ENCODE measurements around the gene UTS2B. TPM values are rescaled to one million over a fixed set of nuclear protein-coding genes. Genes with fewer than 3 reads are reported as not detected.
A peak's percentile ranks its signal among the peaks of the same experiment; 100 is the strongest.

The UTS2B gene
- total and polyA plus RNA-seq, 4 donors = 1.5 to 18.5 (median 7.3) TPM

DNA sequence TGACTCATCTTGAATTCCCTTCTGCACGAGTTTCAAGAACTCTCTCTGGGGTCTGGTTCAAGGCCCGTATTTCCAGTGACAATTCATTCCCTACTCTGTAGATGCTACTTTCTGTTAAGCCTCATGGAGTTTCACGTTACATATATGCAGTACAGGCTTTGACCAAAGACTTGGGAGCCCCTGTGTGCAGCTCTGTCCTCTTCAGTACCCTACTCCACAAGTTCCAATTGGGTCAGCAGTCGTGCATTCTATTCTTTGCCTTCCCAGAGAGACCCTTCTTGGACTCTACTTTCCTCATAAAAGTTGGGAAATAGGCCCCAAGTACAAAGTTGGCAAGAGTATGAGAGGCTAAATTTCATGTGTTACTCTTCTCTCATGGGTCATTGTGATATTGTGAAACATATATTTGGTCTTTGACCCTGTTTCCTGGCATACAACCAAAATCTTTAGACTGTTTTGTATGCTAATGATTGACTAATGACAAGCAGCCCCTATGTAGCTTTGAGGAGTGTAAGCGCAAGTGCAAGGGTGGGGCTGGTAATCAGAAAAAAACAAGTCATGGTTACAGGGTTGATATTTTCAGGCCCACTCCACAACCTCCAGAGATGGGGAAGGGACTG, 16.1 kb downstream of the UTS2B start:
- no peak overlapping the region for H3K4me3 ChIP-seq (ENCODE audit: low read depth, low read length)
- H3K9me3 ChIP-seq (ENCODE audit: control insufficient read depth, insufficient read depth, low read length) = no peaks in the 10 kb centered on the region
- no peak overlapping the region for H3K27ac ChIP-seq (ENCODE audit: low read depth, low read length)
- WGBS (ENCODE audit: insufficient coverage) = 89% methylated on average over 5 of the region's 5 CpGs
- no peaks in the 10 kb centered on the region for H3K4me1 ChIP-seq (ENCODE audit: control insufficient read depth, insufficient read depth, low read length)
- no peaks in the 10 kb centered on the region for H3K27me3 ChIP-seq (ENCODE audit: control insufficient read depth, insufficient read depth, low read length)
- DNase-seq (ENCODE audit: low read depth in 4 of 6, low spot score in 6 of 6) = no peak
- no peaks in the 10 kb centered on the region for H3K36me3 ChIP-seq (ENCODE audit: control insufficient read depth, insufficient read depth, low read length)

DNA sequence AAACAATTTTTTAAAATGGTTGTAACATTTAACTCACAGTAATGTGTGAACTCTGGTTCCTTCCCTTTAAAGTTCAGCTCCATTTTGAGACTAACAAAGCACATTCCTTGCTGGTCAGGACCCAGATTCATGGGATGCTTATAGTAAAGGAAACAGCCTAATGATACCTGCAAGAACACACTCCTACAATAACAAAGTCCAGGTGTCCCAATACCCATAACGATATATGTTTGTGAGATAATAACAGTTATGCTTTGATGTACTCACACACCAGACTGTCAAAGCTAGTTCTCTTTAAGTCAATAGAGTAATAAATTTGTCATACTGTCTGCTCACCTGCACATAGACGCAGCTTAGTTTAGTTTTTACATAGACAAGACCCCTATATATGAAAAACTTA, 17.0 kb downstream of the UTS2B start:
- no peak for DNase-seq (ENCODE audit: low read depth in 4 of 6, low spot score in 6 of 6)
- no peaks in the 10 kb centered on the region for H3K9me3 ChIP-seq (ENCODE audit: control insufficient read depth, insufficient read depth, low read length)
- WGBS (ENCODE audit: insufficient coverage) = no CpG with 5 or more reads among the region's 2 CpGs
- H3K27me3 ChIP-seq (ENCODE audit: control insufficient read depth, insufficient read depth, low read length) = no peaks in the 10 kb centered on the region
- no peak overlapping the region for H3K27ac ChIP-seq (ENCODE audit: low read depth, low read length)
- H3K4me3 ChIP-seq (ENCODE audit: low read depth, low read length) = no peak overlapping the region
- no peaks in the 10 kb centered on the region for H3K4me1 ChIP-seq (ENCODE audit: control insufficient read depth, insufficient read depth, low read length)
- H3K36me3 ChIP-seq (ENCODE audit: control insufficient read depth, insufficient read depth, low read length) = no peaks in the 10 kb centered on the region

DNA sequence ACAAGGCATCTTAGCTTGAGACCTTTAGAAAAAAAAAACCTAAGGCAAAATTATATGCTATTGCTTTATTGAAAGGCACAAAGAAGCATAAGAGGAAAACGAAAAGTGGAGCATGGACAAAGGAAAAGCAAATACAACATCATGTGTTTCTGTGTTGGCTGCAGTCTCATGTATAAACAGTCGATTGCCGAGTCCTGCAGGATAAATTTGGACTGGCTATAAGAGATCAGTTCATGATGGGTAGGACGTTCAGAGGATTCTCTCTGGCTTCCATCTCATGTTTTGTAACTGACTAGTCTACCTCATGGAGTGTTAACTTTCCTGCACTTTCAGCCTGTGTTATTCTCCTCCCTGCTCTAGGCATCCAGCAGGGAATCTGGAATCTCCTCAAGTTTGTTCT, 23.0 kb downstream of the UTS2B start:
- H3K9me3 ChIP-seq (ENCODE audit: control insufficient read depth, insufficient read depth, low read length) = no peaks in the 10 kb centered on the region
- H3K4me1 ChIP-seq (ENCODE audit: control insufficient read depth, insufficient read depth, low read length) = no peaks in the 10 kb centered on the region
- no peak overlapping the region for H3K4me3 ChIP-seq (ENCODE audit: low read depth, low read length)
- H3K36me3 ChIP-seq (ENCODE audit: control insufficient read depth, insufficient read depth, low read length) = no peaks in the 10 kb centered on the region
- no peaks in the 10 kb centered on the region for H3K27me3 ChIP-seq (ENCODE audit: control insufficient read depth, insufficient read depth, low read length)
- DNase-seq (ENCODE audit: low read depth in 4 of 6, low spot score in 6 of 6) = no peak
- H3K27ac ChIP-seq (ENCODE audit: low read depth, low read length) = no peak overlapping the region
- WGBS (ENCODE audit: insufficient coverage) = 84% methylated on average over 2 of the region's 4 CpGs

DNA sequence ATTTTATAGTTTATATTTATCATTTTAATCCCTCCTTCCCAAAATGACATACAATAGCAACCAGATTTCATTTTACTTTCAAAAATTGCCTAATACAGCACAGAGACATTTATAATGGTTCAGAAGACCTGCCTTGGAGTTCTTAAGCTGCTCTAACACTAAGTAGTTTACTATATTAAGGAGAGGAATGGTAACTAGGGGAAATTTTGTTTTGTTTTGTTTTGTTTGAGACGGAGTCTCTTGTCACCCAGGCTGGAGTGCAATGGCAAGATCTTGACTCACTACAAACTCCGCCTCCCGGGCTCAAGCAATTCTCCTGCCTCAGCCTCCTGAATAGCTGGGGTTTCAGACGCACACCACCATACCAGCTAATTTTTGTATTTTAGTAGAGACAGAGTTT, 23.9 kb downstream of the UTS2B start:
- WGBS (ENCODE audit: insufficient coverage) = no CpG with 5 or more reads among the region's 4 CpGs

DNA sequence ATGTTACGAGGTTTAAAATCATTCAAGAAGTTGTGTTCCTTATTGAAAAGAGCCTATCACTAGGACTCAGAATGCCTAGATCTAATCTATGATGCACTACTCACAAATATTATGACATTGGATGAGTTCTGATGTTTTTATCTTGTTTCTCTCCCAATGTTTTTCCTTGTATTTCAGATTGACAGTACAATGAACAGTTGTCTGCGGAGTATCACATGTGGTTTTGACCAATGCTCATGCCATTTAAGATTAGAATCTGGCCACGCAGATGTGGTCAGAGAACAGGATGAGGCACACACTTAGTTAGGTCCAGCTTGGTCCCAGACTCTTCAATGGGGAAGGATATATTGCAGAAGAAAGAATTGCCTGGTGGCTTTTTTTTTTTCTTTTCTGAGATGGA, 26.7 kb downstream of the UTS2B start:
- WGBS (ENCODE audit: insufficient coverage) = 90% methylated on average over 2 of the region's 3 CpGs
- H3K27ac ChIP-seq (ENCODE audit: low read depth, low read length) = no peak overlapping the region
- H3K36me3 ChIP-seq (ENCODE audit: control insufficient read depth, insufficient read depth, low read length) = no peaks in the 10 kb centered on the region
- DNase-seq (ENCODE audit: low read depth in 4 of 6, low spot score in 6 of 6) = no peak
- H3K4me3 ChIP-seq (ENCODE audit: low read depth, low read length) = no peak overlapping the region
- H3K4me1 ChIP-seq (ENCODE audit: control insufficient read depth, insufficient read depth, low read length) = no peaks in the 10 kb centered on the region
- H3K27me3 ChIP-seq (ENCODE audit: control insufficient read depth, insufficient read depth, low read length) = no peaks in the 10 kb centered on the region
- no peaks in the 10 kb centered on the region for H3K9me3 ChIP-seq (ENCODE audit: control insufficient read depth, insufficient read depth, low read length)

More for the DNA sequence above, 23.9 kb downstream of the UTS2B start:
- no peaks in the 10 kb centered on the region for H3K9me3 ChIP-seq (ENCODE audit: control insufficient read depth, insufficient read depth, low read length)
- H3K36me3 ChIP-seq (ENCODE audit: control insufficient read depth, insufficient read depth, low read length) = no peaks in the 10 kb centered on the region
- no peak overlapping the region for H3K4me3 ChIP-seq (ENCODE audit: low read depth, low read length)
- DNase-seq (ENCODE audit: low read depth in 4 of 6, low spot score in 6 of 6) = no peak
- H3K27ac ChIP-seq (ENCODE audit: low read depth, low read length) = no peak overlapping the region
- no peaks in the 10 kb centered on the region for H3K27me3 ChIP-seq (ENCODE audit: control insufficient read depth, insufficient read depth, low read length)
- no peaks in the 10 kb centered on the region for H3K4me1 ChIP-seq (ENCODE audit: control insufficient read depth, insufficient read depth, low read length)

DNA sequence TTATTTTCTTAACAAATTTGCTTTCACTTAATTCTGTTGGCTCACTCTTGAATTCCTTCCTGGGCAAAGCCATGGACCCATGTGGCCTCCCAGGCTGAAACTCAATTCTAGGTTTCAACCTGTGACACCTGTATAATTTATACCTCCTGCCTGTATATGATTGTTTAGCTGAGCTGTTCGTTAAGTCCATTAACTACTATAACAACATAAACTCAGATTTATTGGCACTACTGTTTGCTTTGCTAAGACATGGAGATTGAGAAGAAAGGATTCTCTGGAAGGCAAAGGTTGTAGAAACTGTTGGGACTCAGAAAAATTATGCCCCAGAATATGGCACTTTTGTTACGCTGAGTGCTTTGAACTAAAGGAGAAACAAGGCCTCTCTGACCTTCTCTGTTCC, 27.9 kb downstream of the UTS2B start:
- DNase-seq (ENCODE audit: low read depth in 4 of 6, low spot score in 6 of 6) = no peak
- no peaks in the 10 kb centered on the region for H3K27me3 ChIP-seq (ENCODE audit: control insufficient read depth, insufficient read depth, low read length)
- WGBS (ENCODE audit: insufficient coverage) = no CpG with 5 or more reads among the region's 2 CpGs
- no peaks in the 10 kb centered on the region for H3K9me3 ChIP-seq (ENCODE audit: control insufficient read depth, insufficient read depth, low read length)
- no peaks in the 10 kb centered on the region for H3K36me3 ChIP-seq (ENCODE audit: control insufficient read depth, insufficient read depth, low read length)
- H3K4me3 ChIP-seq (ENCODE audit: low read depth, low read length) = no peak overlapping the region
- H3K4me1 ChIP-seq (ENCODE audit: control insufficient read depth, insufficient read depth, low read length) = no peaks in the 10 kb centered on the region
- H3K27ac ChIP-seq (ENCODE audit: low read depth, low read length) = no peak overlapping the region

DNA sequence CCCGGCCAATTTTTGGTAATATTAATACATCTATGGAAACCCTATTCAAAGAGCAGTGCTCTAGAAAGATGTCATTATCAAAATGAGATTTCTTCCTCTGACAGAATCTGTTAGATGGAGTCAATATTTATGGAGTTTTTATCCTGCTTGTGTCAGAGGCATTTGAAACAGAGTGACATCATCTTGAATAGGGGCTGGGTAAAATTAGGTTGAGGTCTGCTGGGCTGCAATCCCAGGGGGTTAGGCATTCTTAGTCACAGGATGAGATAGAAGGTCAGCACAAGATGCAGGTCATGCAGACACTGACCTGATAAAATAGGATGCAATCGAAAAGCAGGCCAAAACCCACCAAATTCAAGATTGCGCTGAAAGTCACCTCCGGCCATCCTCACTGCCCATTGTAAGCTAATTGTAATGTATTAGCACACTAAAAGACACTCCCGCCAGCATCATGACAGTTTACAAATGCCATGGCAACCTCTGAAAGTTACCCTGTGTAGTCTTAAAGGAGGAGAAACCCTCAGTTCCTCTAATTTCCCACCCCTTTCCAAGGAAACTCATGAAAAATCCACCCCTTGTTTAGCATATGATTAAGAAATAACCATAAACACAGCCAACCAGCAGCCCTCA, 28.4 kb downstream of the UTS2B start:
- Histone ChIP-seq H3K27ac (ENCODE audit: low read depth, low read length) (no peak overlapping the region), H3K4me1 (ENCODE audit: control insufficient read depth, insufficient read depth, low read length) (no peaks in the 10 kb centered on the region), H3K9me3 (ENCODE audit: control insufficient read depth, insufficient read depth, low read length) (no peaks in the 10 kb centered on the region), H3K4me3 (ENCODE audit: low read depth, low read length) (no peak overlapping the region), H3K27me3 (ENCODE audit: control insufficient read depth, insufficient read depth, low read length) (no peaks in the 10 kb centered on the region), H3K36me3 (ENCODE audit: control insufficient read depth, insufficient read depth, low read length) (no peaks in the 10 kb centered on the region)
- no peak for DNase-seq (ENCODE audit: low read depth in 4 of 6, low spot score in 6 of 6)
- 100% methylated on average over 2 of the region's 5 CpGs for whole genome bisulfite sequencing (ENCODE audit: insufficient coverage)

DNA sequence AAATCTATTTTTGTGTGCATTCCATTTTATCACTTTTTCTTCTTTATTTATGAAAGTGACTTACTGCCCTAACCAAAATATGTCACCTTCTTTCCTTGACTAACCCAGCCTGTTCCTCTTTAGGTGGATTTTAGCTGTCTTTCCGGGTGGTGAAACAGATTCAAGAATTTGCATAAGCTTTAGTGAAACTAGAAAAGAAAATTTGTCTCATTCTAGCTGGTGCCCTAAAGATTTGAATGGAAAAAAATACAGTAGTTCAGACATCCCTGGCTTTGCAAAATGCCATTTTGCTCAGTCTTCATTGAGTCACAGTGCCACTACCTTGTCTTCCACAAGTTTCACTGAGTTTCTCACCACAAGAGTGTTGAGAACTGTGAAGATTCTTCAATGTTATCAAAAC, 29.3 kb downstream of the UTS2B start:
- Histone ChIP-seq H3K4me3 (ENCODE audit: low read depth, low read length) (no peak overlapping the region), H3K36me3 (ENCODE audit: control insufficient read depth, insufficient read depth, low read length) (no peaks in the 10 kb centered on the region), H3K27me3 (ENCODE audit: control insufficient read depth, insufficient read depth, low read length) (no peaks in the 10 kb centered on the region), H3K9me3 (ENCODE audit: control insufficient read depth, insufficient read depth, low read length) (no peaks in the 10 kb centered on the region), H3K4me1 (ENCODE audit: control insufficient read depth, insufficient read depth, low read length) (no peaks in the 10 kb centered on the region), H3K27ac (ENCODE audit: low read depth, low read length) (no peak overlapping the region)
- WGBS (ENCODE audit: insufficient coverage) = no CpG with 5 or more reads among the region's 1 CpG
- no peak for DNase-seq (ENCODE audit: low read depth in 4 of 6, low spot score in 6 of 6)

DNA sequence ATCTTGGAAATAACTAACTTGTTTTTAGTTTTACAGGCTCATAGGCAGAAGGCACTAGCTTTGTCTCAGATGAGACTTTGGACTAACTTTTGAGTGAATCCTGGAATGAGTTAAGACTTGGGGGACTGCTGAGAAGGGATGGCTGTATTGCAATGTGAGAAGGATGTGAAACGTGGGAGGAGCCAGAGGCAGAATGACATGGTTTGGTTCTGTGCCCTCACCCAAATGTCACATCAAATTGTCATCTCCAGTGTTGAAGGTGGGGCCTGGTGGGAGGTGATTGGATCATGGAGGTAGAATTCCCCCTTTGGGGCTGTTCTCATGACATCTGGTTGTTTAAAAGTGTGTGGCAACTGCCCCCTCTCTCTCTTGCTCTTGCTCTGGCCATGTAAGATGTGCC, 29.9 kb downstream of the UTS2B start:
- Histone ChIP-seq H3K27ac (ENCODE audit: low read depth, low read length) (no peak overlapping the region), H3K9me3 (ENCODE audit: control insufficient read depth, insufficient read depth, low read length) (no peaks in the 10 kb centered on the region), H3K36me3 (ENCODE audit: control insufficient read depth, insufficient read depth, low read length) (no peaks in the 10 kb centered on the region), H3K4me1 (ENCODE audit: control insufficient read depth, insufficient read depth, low read length) (no peaks in the 10 kb centered on the region), H3K27me3 (ENCODE audit: control insufficient read depth, insufficient read depth, low read length) (no peaks in the 10 kb centered on the region), H3K4me3 (ENCODE audit: low read depth, low read length) (no peak overlapping the region)
- WGBS (ENCODE audit: insufficient coverage) = 80% methylated on average over 1 of the region's 1 CpG
- no peak for DNase-seq (ENCODE audit: low read depth in 4 of 6, low spot score in 6 of 6)

DNA sequence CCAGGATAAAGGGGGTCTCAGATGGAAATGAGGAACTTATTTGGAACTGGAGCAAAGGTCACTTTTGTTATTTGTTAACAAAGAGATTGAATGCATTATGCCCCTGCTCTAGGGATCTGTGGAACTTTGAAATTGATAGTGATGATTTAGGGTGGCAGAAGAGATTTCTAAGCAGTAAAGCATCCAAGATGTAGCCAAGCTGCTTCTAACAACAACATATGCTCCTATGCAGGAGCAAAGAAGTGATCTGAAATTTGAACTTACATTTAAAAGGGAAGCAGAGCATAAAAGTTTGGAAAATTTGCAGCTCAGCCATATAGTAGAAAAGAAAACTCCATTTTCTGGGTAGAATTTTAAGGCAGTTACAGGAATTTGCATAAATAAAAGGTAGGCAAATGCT, 31.5 kb downstream of the UTS2B start:
- H3K4me1 ChIP-seq (ENCODE audit: control insufficient read depth, insufficient read depth, low read length) = no peaks in the 10 kb centered on the region
- DNase-seq (ENCODE audit: low read depth in 4 of 6, low spot score in 6 of 6) = peak in 1 of 6 donors; percentile 50
- no peaks in the 10 kb centered on the region for H3K9me3 ChIP-seq (ENCODE audit: control insufficient read depth, insufficient read depth, low read length)
- H3K27ac ChIP-seq (ENCODE audit: low read depth, low read length) = no peak overlapping the region
- no peak overlapping the region for H3K4me3 ChIP-seq (ENCODE audit: low read depth, low read length)
- H3K36me3 ChIP-seq (ENCODE audit: control insufficient read depth, insufficient read depth, low read length) = no peaks in the 10 kb centered on the region
- H3K27me3 ChIP-seq (ENCODE audit: control insufficient read depth, insufficient read depth, low read length) = no peaks in the 10 kb centered on the region

All from spinal cord (tissue), 10 donors.